ENCODE results near the gene SPINK5. TPM values are rescaled to one million over a fixed set of nuclear protein-coding genes. Genes with fewer than 3 reads are reported as not detected.

Gene SPINK5
- total RNA-seq, 1 experiment from 2014 or later = 6.0 TPM

DNA sequence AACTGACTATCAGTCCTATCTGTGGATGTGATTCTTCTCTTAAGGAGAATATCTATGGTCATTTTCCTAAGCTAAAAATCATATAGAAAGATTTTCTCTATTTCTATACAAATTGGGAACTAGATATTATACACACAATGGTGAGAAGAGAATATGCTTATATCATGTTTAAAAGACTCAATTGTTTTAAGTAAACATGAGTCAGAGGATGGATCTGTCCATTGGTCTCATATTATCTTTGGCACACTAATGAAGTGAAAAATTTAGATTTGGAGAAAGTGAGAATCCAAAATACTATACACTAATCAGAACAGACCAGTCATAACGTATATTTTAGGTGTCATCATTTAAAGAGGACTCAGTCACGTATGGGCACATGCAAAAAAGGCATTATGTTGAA, 88.1 kb downstream of the SPINK5 start:
- H3T11ph ChIP-seq (ENCODE audit: low read length) = no peak overlapping the region
- H3K79me2 ChIP-seq (ENCODE audit: insufficient read depth, low read length) = no peaks in the 10 kb centered on the region
- no peak overlapping the region for H3K4me2 ChIP-seq (ENCODE audit: insufficient read depth, insufficient read length, low read length)
- no peaks in the 10 kb centered on the region; the same call in 1 of the 2 replicates for H3K27me3 Mint-ChIP-seq (ENCODE audit: low read depth)
- DNase-seq = no peak
- H3K27ac Mint-ChIP-seq = no peak overlapping the region
- H2BK15ac ChIP-seq (ENCODE audit: low read depth, low read length) = no peak overlapping the region
- no peak overlapping the region for H2BK12ac ChIP-seq (ENCODE audit: insufficient read length, low read depth, low read length)
- H3K18ac ChIP-seq (ENCODE audit: insufficient read length, low read depth, low read length) = no peak overlapping the region
- H3K27ac ChIP-seq (ENCODE audit: insufficient read length, low read depth, low read length) = no peak overlapping the region
- no peaks in the 10 kb centered on the region for H3K23me2 ChIP-seq (ENCODE audit: insufficient read length, low read depth, low read length, poor library complexity, severe bottlenecking)
- H3K9me3 ChIP-seq (ENCODE audit: control insufficient read depth, low read depth, low read length) = no peaks in the 10 kb centered on the region
- H4K91ac ChIP-seq (ENCODE audit: insufficient read length, low read depth, low read length) = no peak overlapping the region
- H3K23ac ChIP-seq (ENCODE audit: insufficient read length, low read depth, low read length) = no peak overlapping the region
- H3K4ac ChIP-seq (ENCODE audit: low read depth, low read length) = no peak overlapping the region
- no peak overlapping the region for H3K4me3 Mint-ChIP-seq
- peaks cover 0 to 6% of the 10 kb centered on the region in 2 experiments; a peak in 1 of 5 replicates for H3K9me3 Mint-ChIP-seq
- H2AFZ ChIP-seq (ENCODE audit: low read length) = no peak overlapping the region
- H2BK120ac ChIP-seq (ENCODE audit: low read depth, low read length, poor library complexity, severe bottlenecking) = no peak overlapping the region
- TF ChIP-seq, protein P1, sequence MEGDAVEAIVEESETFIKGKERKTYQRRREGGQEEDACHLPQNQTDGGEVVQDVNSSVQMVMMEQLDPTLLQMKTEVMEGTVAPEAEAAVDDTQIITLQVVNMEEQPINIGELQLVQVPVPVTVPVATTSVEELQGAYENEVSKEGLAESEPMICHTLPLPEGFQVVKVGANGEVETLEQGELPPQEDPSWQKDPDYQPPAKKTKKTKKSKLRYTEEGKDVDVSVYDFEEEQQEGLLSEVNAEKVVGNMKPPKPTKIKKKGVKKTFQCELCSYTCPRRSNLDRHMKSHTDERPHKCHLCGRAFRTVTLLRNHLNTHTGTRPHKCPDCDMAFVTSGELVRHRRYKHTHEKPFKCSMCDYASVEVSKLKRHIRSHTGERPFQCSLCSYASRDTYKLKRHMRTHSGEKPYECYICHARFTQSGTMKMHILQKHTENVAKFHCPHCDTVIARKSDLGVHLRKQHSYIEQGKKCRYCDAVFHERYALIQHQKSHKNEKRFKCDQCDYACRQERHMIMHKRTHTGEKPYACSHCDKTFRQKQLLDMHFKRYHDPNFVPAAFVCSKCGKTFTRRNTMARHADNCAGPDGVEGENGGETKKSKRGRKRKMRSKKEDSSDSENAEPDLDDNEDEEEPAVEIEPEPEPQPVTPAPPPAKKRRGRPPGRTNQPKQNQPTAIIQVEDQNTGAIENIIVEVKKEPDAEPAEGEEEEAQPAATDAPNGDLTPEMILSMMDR (conservative IDR thresholded peaks at IDR 0.05) = no peak
- no peaks in the 10 kb centered on the region for H3K4me1 ChIP-seq (ENCODE audit: insufficient read depth, low read length)
- H3K9ac ChIP-seq (ENCODE audit: extremely low read depth, insufficient read length, low read length) = no peak overlapping the region
- no peaks in the 10 kb centered on the region for H4K20me1 ChIP-seq (ENCODE audit: control insufficient read depth, insufficient read depth, insufficient read length)
- H2BK5ac ChIP-seq (ENCODE audit: insufficient read length, low read length) = no peak overlapping the region
- H3K56ac ChIP-seq (ENCODE audit: insufficient read length, low read depth, low read length) = no peak overlapping the region
- H3K27me3 ChIP-seq (ENCODE audit: insufficient read depth, low read length) = no peaks in the 10 kb centered on the region
- H3K79me1 ChIP-seq (ENCODE audit: insufficient read depth, low read depth, low read length, poor library complexity, severe bottlenecking) = no peaks in the 10 kb centered on the region
- H2AK5ac ChIP-seq (ENCODE audit: insufficient read length, low read length) = no peak overlapping the region
- H3K14ac ChIP-seq (ENCODE audit: insufficient read depth, low read length) = no peak overlapping the region
- H3K36me3 Mint-ChIP-seq (ENCODE audit: insufficient read depth in 1 of 3, low read depth in 3 of 3) = no peaks in the 10 kb centered on the region
- H3K4me1 Mint-ChIP-seq = peaks cover 0 to 3% of the 10 kb centered on the region in 2 experiments; a peak in 2 of 4 replicates
- H4K8ac ChIP-seq (replicated peaks; ENCODE audit: insufficient read length, low read depth, low read length) = no peak overlapping the region
- H4K5ac ChIP-seq (ENCODE audit: insufficient read length, low read depth, low read length) = no peak overlapping the region
- WGBS (ENCODE audit: extremely low coverage, insufficient read length, low lambda C conversion rate) = no CpG with 5 or more reads among the region's 2 CpGs
- H2BK20ac ChIP-seq (ENCODE audit: low read depth, low read length, poor library complexity, severe bottlenecking) = no peak overlapping the region

Data from H9 (cell line).